CD4-positive, alpha-beta T cell (primary cell): ENCODE results near the gene ADTRP. TPM values are rescaled to one million over a fixed set of nuclear protein-coding genes. Genes with fewer than 3 reads are reported as not detected.
A peak's percentile ranks its signal among the peaks of the same experiment; 100 is the strongest.

Source experiments
- ATAC-seq: fragments of 200-7000 bp; cut with Tn5 transposase; one replicate; pipeline ENCODE4 v1.10.0; 2022; ENCODE audit warnings: mild to moderate bottlenecking; ENCODE audit not compliant: poor library complexity
- CTCF ChIA-PET: fragments of 350-600 bp; sonication (Branson Sonifier 250); formaldehyde crosslinking; loops from one replicate; lab custom pipeline; 2021; ENCODE audit warnings: antibody characterized with exemption, inconsistent platforms; lab: Charles Lee
- POLR2A ChIA-PET: fragments of 350-600 bp; sonication (Branson Sonifier 250); formaldehyde crosslinking; loops from one replicate; lab custom pipeline; 2021; ENCODE audit warnings: antibody characterized with exemption, inconsistent platforms; lab: Charles Lee
- DNase-seq, 14 experiments: peaks; one replicate each; pipeline ENCODE4 v3.0.0-alpha.2; 2013 to 2020; ENCODE audit warnings: mixed read lengths in 2 of 14
- H3K27ac ChIP-seq, 2 donors: one replicate each; pipeline versions ENCODE4 v1.5.1 to v1.7.0; 2013; ENCODE audit warnings: low read length in 2 of 2, low read depth in 1 of 2, mild to moderate bottlenecking in 1 of 2
- H3K27me3 ChIP-seq, 2 experiments: 1 replicate in 1 of 2; 2 replicates in 1 of 2; pipeline versions ENCODE4 v1.6.1 to v1.7.0; 2013; ENCODE audit warnings: low read length in 2 of 2, control low read depth in 1 of 2, mild to moderate bottlenecking in 1 of 2, moderate library complexity in 1 of 2; ENCODE audit not compliant: insufficient read depth in 2 of 2, control insufficient read depth in 1 of 2
- H3K36me3 ChIP-seq: one replicate; pipeline ENCODE4 v1.6.1; 2013; ENCODE audit warnings: low read length, control low read depth; ENCODE audit not compliant: insufficient read depth
- H3K4me1 ChIP-seq: one replicate; pipeline ENCODE4 v1.6.1; 2013; ENCODE audit warnings: low read length, control low read depth; ENCODE audit not compliant: insufficient read depth
- H3K4me3 ChIP-seq: one replicate; pipeline ENCODE4 v1.5.1; 2013; ENCODE audit warnings: mild to moderate bottlenecking, low read length, moderate library complexity
- H3K9me3 ChIP-seq, 2 experiments: 1 replicate in 1 of 2; 2 replicates in 1 of 2; pipeline versions ENCODE4 v1.6.1 to v1.7.0; 2013; ENCODE audit warnings: low read length in 2 of 2, mild to moderate bottlenecking in 2 of 2, control low read depth in 1 of 2, moderate library complexity in 1 of 2; ENCODE audit not compliant: control insufficient read depth in 1 of 2, insufficient read depth in 1 of 2
- H3K27ac Mint-ChIP-seq: one replicate; pipeline ENCODE4 v1.8.0; 2020; ENCODE audit warnings: mixed read lengths
- H3K27me3 Mint-ChIP-seq: one replicate; pipeline ENCODE4 v1.8.0; 2021; ENCODE audit warnings: mixed read lengths
- H3K36me3 Mint-ChIP-seq: one replicate; pipeline ENCODE4 v1.8.0; 2021; ENCODE audit warnings: low read depth, mixed read lengths
- H3K4me1 Mint-ChIP-seq: one replicate; pipeline ENCODE4 v1.8.0; 2021; ENCODE audit warnings: low read depth, mixed read lengths
- H3K4me3 Mint-ChIP-seq: one replicate; pipeline ENCODE4 v1.8.0; 2020; ENCODE audit warnings: mild to moderate bottlenecking, mixed read lengths
- H3K9me3 Mint-ChIP-seq: one replicate; pipeline ENCODE4 v1.8.0; 2020; ENCODE audit warnings: mixed read lengths
- intact Hi-C, 2 experiments: fragments of 100-400 bp; cut with DNase I in 1 of 2; cut with micrococcal nuclease in 1 of 2; formaldehyde crosslinking; loops; one replicate each; pipeline versions ENCODE4 v1.15.1 to v1.9.0; 2023 to 2025; cut with DNase I, micrococcal nuclease
- total RNA-seq, 174 experiments: library from RNA in 2 of 174; stranded (reverse) in 2 of 174; gene quantifications; one replicate each; pipeline ENCODE4 v1.2.3 and lab custom pipeline; 2021 to 2026
- TF ChIP-seq, protein P1 (sequence below): fragments of 200-600 bp; IDR thresholded peaks from one replicate; pipeline ENCODE4 v1.8.0; 2022; ENCODE audit warnings: antibody characterized with exemption, mild to moderate bottlenecking

The ADTRP gene
- total RNA-seq, 2 experiments from 2014 or later = 14.3 to 15.2 TPM

DNA sequence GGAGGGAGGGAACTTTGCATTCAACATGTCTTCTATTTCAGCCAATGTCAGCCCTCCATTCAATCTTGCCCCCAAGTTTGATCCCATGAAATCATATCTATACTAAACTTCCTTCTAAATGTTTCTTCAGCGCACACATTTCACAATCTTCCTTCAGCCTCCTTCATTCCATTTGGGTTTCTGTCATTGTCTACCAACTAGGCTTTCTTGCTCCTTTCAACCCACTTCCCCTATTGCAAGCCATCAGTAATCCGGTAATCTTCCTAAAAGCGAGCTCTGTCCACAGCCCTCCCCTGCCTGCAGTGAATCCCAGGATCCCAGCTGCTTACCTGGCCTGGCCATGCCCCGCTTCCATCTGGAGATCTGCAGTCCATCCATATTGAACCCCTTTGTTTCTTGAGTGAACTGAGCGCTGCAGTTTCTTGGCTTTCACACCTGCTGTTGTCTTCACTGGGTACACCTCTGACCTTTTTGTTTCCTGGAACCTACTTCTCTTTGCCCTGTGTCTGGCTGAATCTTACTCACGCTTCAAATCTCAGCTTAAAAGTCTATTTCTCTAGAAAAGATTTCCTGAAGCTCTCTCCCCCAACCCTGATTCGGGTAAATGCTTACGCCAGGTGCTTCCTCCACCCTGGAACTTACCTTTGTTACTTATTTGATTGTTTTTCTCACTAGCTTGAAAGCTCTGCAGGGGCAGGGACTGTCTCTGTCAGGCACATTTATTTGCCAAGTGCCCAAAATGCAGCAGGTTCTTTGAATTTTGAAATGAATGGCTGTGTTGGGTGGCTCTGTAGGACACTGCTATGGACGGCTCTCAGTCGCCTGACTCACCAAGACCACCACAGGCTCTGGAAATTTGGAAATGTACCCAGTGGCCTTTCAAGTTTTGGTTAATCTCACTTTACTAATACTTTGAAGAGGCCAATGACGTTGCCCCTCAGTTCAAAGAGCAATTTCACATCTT is 50.3 kb downstream of the ADTRP start:
- CTCF ChIA-PET = no interaction called here
- Histone ChIP-seq H3K36me3 (no peaks in the 10 kb centered on the region), H3K4me3 (peak overlapping the region; percentile 48), H3K27ac (peak overlapping the region; percentile 65 to 71), H3K4me1 (peaks cover 63% of the 10 kb centered on the region), H3K27me3 (no peaks in the 10 kb centered on the region), H3K9me3 (no peaks in the 10 kb centered on the region)
- Mint-ChIP-seq H3K27me3 (no peaks in the 10 kb centered on the region), H3K4me1 (peaks cover 85% of the 10 kb centered on the region), H3K4me3 (peak overlapping the region; percentile 74), H3K36me3 (peaks cover 14% of the 10 kb centered on the region), H3K9me3 (no peaks in the 10 kb centered on the region), H3K27ac (peak overlapping the region; percentile 93)
- intact Hi-C loops = loop anchor here in 1 of 2 experiments (2.0 to 10.0 kb wide), 2 partner anchors 17 to 347 kb away; no protein-coding TSS in a partner anchor
- ATAC-seq (peak; percentile 70), DNase-seq (peak in 11 of 14 experiments; percentile 17 to 72 (median 52))
- TF ChIP-seq, protein P1, sequence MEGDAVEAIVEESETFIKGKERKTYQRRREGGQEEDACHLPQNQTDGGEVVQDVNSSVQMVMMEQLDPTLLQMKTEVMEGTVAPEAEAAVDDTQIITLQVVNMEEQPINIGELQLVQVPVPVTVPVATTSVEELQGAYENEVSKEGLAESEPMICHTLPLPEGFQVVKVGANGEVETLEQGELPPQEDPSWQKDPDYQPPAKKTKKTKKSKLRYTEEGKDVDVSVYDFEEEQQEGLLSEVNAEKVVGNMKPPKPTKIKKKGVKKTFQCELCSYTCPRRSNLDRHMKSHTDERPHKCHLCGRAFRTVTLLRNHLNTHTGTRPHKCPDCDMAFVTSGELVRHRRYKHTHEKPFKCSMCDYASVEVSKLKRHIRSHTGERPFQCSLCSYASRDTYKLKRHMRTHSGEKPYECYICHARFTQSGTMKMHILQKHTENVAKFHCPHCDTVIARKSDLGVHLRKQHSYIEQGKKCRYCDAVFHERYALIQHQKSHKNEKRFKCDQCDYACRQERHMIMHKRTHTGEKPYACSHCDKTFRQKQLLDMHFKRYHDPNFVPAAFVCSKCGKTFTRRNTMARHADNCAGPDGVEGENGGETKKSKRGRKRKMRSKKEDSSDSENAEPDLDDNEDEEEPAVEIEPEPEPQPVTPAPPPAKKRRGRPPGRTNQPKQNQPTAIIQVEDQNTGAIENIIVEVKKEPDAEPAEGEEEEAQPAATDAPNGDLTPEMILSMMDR = no peak
- POLR2A ChIA-PET = interaction anchor here (0.8 to 3.3 kb wide), 8 partner anchors 9 to 506 kb away, joined by 3 to 37 read pairs (median 4); partner anchors contain the start of gene HIVEP1

DNA sequence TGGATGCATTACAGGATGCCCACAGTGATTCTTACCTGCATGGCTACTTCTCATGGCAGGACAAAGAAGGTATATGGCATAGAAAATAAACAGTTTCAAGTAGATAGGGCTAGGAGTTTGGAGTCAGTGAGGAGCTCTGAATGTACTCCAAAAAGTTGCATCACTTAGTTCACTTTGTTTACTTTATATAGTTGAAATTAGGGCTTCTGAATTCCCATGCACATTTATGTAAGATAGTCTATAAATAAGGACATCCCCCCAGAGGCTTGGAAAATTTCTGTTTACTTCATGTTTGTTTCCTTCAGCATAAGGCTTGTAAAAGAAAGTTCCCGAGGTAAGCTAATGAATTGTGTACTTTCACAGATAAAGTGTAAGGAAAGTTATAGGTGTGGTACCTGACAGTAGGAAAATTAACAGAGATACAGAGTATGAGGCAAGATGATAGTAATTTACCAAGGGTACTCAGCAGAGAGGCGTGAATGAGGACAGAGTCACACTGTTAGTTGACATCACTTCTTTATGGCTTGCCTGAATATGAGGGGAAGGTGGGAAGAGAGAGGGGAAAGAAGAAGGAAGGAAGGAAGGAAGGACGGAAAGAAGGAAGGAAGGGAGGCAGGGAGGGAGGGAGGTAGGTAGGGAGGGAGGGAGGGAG is 51.1 kb downstream of the ADTRP start:
- Mint-ChIP-seq H3K36me3 (peaks cover 21% of the 10 kb centered on the region), H3K27me3 (no peaks in the 10 kb centered on the region), H3K9me3 (no peaks in the 10 kb centered on the region), H3K4me1 (peaks cover 87% of the 10 kb centered on the region), H3K27ac (peak overlapping the region; percentile 93), H3K4me3 (peak overlapping the region; percentile 66)
- intact Hi-C loops = loop anchor here in 1 of 2 experiments (10.0 kb wide), 1 partner anchor 347 kb away; no protein-coding TSS in a partner anchor
- DNase-seq (no peak), ATAC-seq (no peak)
- Histone ChIP-seq H3K4me3 (peak overlapping the region; percentile 48), H3K36me3 (peaks cover 3% of the 10 kb centered on the region), H3K4me1 (peaks cover 68% of the 10 kb centered on the region), H3K27me3 (no peaks in the 10 kb centered on the region), H3K27ac (peak overlapping the region; percentile 20 to 36), H3K9me3 (no peaks in the 10 kb centered on the region)
- POLR2A ChIA-PET = interaction anchor here (0.7 to 3.3 kb wide), 6 partner anchors 10 to 285 kb away, joined by 3 to 37 read pairs (median 4); partner anchors contain the start of gene HIVEP1
- TF ChIP-seq, protein P1 = no peak
- CTCF ChIA-PET = no interaction called here

DNA sequence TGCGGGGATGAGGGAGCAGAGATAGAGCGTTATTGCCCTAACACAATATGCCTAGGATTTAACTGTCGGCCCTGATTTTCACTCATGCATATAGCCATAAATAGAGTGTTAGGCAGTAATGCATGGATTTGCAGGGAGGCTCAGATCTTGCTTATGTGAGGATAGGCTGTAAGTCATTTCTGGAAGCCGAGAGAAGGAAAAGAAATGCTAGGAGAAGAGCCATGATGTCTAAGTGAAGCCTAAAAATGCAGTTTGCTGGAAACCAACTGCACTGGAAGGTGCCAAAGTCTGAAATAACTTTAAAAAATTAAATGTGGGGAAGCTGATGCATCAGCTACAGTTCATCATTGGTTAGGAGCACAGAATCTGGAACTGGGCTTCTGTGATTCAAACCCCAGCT is 54.3 kb downstream of the ADTRP start:
- peaks cover 45% of the 10 kb centered on the region for H3K36me3 Mint-ChIP-seq

More for the DNA sequence above, 54.3 kb downstream of the ADTRP start:
- no peak for ATAC-seq
- H3K4me1 Mint-ChIP-seq = peaks cover 66% of the 10 kb centered on the region
- TF ChIP-seq, protein P1 = no peak
- peak overlapping the region; percentile 58 for H3K27ac Mint-ChIP-seq
- no peaks in the 10 kb centered on the region for H3K9me3 ChIP-seq
- no peak overlapping the region for H3K4me3 Mint-ChIP-seq
- intact Hi-C loops = loop anchor here in 1 of 2 experiments (10.0 kb wide), 1 partner anchor 351 kb away; no protein-coding TSS in a partner anchor
- no peak for DNase-seq
- H3K4me1 ChIP-seq = peaks cover 46% of the 10 kb centered on the region
- H3K9me3 Mint-ChIP-seq = no peaks in the 10 kb centered on the region
- peaks cover 25% of the 10 kb centered on the region for H3K36me3 ChIP-seq
- H3K27me3 ChIP-seq = no peaks in the 10 kb centered on the region
- H3K27ac ChIP-seq = no peak overlapping the region
- POLR2A ChIA-PET = interaction anchor here (2.2 to 2.8 kb wide), 3 partner anchors 8 to 12 kb away, joined by 7 to 12 read pairs (median 12); no protein-coding TSS in a partner anchor
- no peak overlapping the region for H3K4me3 ChIP-seq
- CTCF ChIA-PET = no interaction called here
- no peaks in the 10 kb centered on the region for H3K27me3 Mint-ChIP-seq
